ENCODE measurements around the gene USH1G. TPM values are rescaled to one million over a fixed set of nuclear protein-coding genes. Genes with fewer than 3 reads are reported as not detected.

USH1G gene
- total RNA-seq, 2 donors from 2014 or later = not detected

DNA sequence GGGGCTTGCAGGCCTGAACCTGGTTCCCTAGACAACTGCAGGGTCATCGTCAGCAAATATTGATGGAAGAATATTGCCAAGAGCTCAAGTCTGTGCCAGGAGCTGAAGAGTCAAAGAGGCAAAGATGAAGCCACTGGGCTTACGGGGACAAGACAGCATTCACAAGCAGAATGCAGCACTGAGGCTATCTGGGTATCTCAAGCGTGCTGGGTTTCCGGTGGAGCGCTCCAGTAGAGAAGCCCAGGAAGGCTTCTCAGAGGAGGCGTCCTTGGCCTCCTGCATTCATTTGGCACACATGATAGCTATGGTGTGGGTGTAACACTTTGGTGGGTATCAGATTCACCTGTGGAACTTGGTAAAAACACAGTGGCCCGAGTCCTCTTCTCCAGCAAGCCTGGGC is 32.5 kb downstream of the USH1G start:
- Mint-ChIP-seq H3K4me1 (no peaks in the 10 kb centered on the region), H3K9me3 (no peaks in the 10 kb centered on the region), H3K27ac (no peak overlapping the region), H3K36me3 (ENCODE audit: low read depth) (no peaks in the 10 kb centered on the region), H3K4me3 (no peak overlapping the region), H3K27me3 (peaks cover 26% of the 10 kb centered on the region)
- ATAC-seq (replicated peaks) = no peak

GRCh38 chr17:74888469-74888868 is 34.6 kb downstream of the USH1G start:
- no peaks in the 10 kb centered on the region for H3K9me3 Mint-ChIP-seq
- no peaks in the 10 kb centered on the region for H3K36me3 Mint-ChIP-seq (ENCODE audit: low read depth)
- ATAC-seq (replicated peaks) = no peak
- no peak overlapping the region for H3K27ac Mint-ChIP-seq
- no peak overlapping the region for H3K4me3 Mint-ChIP-seq
- no peaks in the 10 kb centered on the region for H3K4me1 Mint-ChIP-seq
- H3K27me3 Mint-ChIP-seq = peaks cover 21% of the 10 kb centered on the region

DNA sequence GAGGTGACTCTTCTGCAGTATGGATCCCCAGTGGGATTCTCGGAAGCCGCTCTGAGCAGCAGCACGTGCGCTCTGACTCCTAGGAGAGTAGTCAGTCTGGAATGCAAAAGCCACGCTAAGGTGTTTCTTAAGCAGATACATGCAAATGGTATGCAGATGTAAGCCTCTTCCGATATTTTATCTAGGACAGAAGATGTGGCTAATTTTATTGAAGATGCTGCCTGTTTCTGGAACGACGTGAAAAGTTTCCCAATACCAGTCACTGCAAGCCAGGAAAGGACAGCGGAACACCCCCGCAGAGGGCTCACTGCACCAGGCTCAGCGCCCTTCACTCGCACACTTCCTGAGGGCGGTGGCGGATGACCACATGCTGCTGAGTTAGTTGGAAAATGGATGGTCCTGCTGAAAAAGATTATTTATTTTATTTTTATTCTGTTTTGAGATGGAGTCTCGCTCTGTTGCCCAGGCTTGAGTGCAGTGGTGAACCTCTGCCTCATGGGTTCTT is 39.8 kb downstream of the USH1G start:
- H3K27ac Mint-ChIP-seq = no peak overlapping the region
- no peaks in the 10 kb centered on the region for H3K36me3 Mint-ChIP-seq (ENCODE audit: low read depth)
- no peaks in the 10 kb centered on the region for H3K9me3 Mint-ChIP-seq
- H3K27me3 Mint-ChIP-seq = peaks cover 21% of the 10 kb centered on the region
- no peak for ATAC-seq (replicated peaks)
- H3K4me3 Mint-ChIP-seq = no peak overlapping the region
- no peaks in the 10 kb centered on the region for H3K4me1 Mint-ChIP-seq

DNA sequence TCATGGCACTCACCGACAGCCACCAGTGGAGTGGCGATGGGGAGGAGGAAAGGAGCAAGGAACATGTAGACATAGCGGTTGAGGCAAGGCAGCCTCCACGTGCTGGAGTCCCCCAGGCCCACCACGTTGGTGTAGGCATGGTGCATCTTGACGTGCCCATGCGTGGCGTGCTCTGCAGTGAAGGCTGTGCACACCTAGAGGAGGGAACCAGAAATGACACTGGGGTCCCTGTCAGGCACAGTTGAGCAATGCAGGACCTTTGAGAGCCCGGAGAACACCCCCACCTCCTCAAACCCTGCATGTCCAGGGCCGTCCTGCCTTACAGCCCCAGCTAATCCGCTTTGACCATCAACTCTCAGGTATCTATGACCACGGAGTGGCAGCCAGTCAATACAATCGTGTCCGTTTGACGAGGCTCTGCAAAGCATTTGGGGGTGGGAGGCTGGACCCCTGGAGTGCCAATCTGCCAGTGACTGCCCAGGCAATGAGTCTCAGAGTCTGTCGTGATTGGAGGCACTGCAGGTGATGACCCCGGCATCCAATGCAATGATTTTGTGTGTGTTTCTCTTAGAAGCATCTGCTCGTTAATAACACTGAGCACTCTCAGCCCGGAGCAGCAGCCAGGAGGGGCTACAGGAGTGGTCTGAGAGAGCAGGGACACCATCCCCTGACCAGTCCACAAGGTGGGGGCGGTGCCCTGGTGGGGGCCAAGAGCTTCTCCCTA is 40.4 kb downstream of the USH1G start:
- peaks cover 21% of the 10 kb centered on the region for H3K27me3 Mint-ChIP-seq
- ATAC-seq (replicated peaks) = no peak
- H3K9me3 Mint-ChIP-seq = no peaks in the 10 kb centered on the region
- no peaks in the 10 kb centered on the region for H3K36me3 Mint-ChIP-seq (ENCODE audit: low read depth)
- no peak overlapping the region for H3K27ac Mint-ChIP-seq
- H3K4me3 Mint-ChIP-seq = no peak overlapping the region
- no peaks in the 10 kb centered on the region for H3K4me1 Mint-ChIP-seq

DNA sequence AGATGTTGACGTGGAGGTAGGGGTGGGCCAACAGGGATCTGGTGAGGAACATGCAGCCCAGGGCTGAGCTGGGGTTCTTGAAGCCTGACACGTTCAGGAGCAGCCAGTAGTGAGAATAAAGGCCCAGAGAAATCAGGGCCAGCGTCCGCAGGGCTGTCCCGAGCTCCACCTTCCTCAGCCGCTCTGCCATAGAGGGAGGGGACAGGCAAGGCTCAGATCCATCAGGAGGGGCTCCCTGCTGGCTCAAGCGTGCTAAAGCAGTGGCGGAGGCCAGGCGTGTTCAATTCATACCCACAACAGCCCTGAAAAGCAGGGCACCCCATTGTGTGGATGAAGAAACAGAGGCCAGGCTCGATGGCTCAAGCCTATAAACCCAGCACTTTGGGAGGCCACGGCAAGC is 42.0 kb downstream of the USH1G start:
- H3K36me3 Mint-ChIP-seq (ENCODE audit: low read depth) = no peaks in the 10 kb centered on the region
- H3K27me3 Mint-ChIP-seq = peaks cover 11% of the 10 kb centered on the region
- no peak for ATAC-seq (replicated peaks)
- H3K27ac Mint-ChIP-seq = no peak overlapping the region
- H3K4me3 Mint-ChIP-seq = no peak overlapping the region
- no peaks in the 10 kb centered on the region for H3K4me1 Mint-ChIP-seq
- H3K9me3 Mint-ChIP-seq = no peaks in the 10 kb centered on the region

GRCh38 chr17:74879308-74879707 is 43.7 kb downstream of the USH1G start:
- Mint-ChIP-seq H3K9me3 (no peaks in the 10 kb centered on the region), H3K27ac (no peak overlapping the region), H3K4me3 (no peak overlapping the region), H3K27me3 (peaks cover 3% of the 10 kb centered on the region), H3K36me3 (ENCODE audit: low read depth) (no peaks in the 10 kb centered on the region), H3K4me1 (no peaks in the 10 kb centered on the region)
- ATAC-seq (replicated peaks) = no peak

DNA sequence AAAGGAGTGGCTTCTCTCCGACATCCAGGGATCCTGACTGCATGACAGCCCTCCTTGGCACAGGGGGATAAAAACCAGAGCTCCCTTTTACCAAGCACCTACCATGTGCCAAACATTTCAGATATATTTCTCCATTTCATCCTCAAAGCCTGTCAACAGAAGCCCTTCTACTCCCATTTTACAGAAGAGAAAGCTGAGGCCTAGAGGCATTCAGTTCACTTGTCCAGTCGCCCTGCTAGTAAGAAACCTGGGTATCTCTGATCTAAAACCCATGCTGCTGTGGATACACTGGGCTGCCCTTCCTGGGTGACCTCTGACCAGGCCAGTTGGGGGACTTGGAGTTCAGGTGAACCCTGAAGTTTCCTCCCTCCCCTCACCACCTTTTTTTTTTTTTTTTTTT is 44.4 kb downstream of the USH1G start:
- Mint-ChIP-seq H3K27me3 (no peaks in the 10 kb centered on the region), H3K27ac (no peak overlapping the region), H3K4me3 (no peak overlapping the region), H3K9me3 (no peaks in the 10 kb centered on the region), H3K36me3 (ENCODE audit: low read depth) (no peaks in the 10 kb centered on the region), H3K4me1 (no peaks in the 10 kb centered on the region)
- no peak for ATAC-seq (replicated peaks)

GRCh38 chr17:74877592-74878548 is 45.2 kb downstream of the USH1G start:
- H3K27ac Mint-ChIP-seq = no peak overlapping the region
- peaks cover 6% of the 10 kb centered on the region for H3K36me3 Mint-ChIP-seq (ENCODE audit: low read depth)
- H3K27me3 Mint-ChIP-seq = no peaks in the 10 kb centered on the region
- no peaks in the 10 kb centered on the region for H3K4me1 Mint-ChIP-seq
- H3K9me3 Mint-ChIP-seq = no peaks in the 10 kb centered on the region
- H3K4me3 Mint-ChIP-seq = no peak overlapping the region
- no peak for ATAC-seq (replicated peaks)

- Mint-ChIP-seq H3K4me3 (no peak overlapping the region), H3K36me3 (ENCODE audit: low read depth) (peaks cover 17% of the 10 kb centered on the region), H3K9me3 (no peaks in the 10 kb centered on the region), H3K27ac (no peak overlapping the region), H3K4me1 (peaks cover 15% of the 10 kb centered on the region), H3K27me3 (no peaks in the 10 kb centered on the region)
- no peak for ATAC-seq (replicated peaks)
These were observed 47.0 kb downstream of the USH1G start for GRCh38 chr17:74875977-74876593.

DNA sequence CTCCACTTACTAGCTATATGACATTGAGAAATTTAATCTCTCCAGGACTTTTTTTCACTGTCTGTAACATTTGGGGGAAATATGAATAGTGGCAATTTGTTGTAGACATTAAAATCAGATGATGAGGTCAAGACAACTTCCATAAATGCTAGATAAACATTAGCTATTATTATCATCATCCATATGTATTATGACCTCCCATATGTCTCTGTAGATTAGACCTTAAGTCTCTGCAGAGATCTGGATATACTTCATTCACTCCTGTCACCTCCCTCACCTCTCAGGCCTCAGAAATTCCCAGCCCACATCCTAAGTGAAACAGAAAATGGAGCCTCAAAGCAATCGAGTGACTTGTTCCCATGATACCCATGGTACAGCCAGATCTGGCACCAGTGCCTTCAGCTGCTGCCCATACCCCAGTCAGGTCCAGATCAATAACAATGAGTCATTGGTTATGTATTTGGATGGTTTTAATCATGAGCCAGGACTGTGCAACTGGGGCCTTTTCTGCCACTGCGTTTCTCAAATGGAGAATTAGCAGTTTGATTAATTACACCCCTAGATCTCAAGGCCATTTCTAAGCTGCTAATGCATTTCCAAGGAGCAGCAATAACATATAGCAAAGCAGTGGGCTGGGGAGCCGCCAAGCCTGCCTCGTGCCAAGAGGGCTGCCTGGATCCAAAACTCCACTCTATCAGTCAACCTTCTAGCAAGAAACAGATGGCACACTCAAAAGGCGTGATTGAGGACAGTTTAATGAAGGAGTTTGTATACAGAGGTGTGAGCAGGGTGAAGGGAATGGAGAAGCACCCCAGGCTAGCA is 47.7 kb downstream of the USH1G start:
- no peak for ATAC-seq (replicated peaks)
- peak overlapping the region; percentile 91 for H3K4me3 Mint-ChIP-seq

DNA sequence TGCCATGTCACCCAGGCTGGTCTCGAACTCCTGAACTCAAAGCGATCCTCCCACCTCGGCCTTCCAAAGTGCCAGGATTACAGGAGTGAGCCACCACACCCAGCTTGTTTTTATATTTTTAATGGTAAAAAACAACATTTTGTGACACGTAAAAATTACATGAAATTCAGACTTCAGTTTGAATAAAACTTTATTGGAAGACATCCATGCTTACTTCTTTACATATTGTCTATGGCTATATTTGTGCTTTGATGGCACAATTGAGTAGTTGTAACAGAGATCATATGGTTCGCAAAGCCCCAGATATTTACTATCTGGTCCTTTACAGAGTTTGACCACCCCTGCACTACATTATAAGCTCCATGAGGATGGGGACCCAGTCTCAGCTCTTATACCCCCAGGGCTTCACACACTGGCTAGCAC is 48.4 kb downstream of the USH1G start:
- no peak for ATAC-seq (replicated peaks)
- no peaks in the 10 kb centered on the region for H3K27me3 Mint-ChIP-seq
- H3K9me3 Mint-ChIP-seq = no peaks in the 10 kb centered on the region
- H3K4me1 Mint-ChIP-seq = peaks cover 16% of the 10 kb centered on the region
- H3K4me3 Mint-ChIP-seq = peak overlapping the region; percentile 91
- H3K36me3 Mint-ChIP-seq (ENCODE audit: low read depth) = peaks cover 22% of the 10 kb centered on the region
- H3K27ac Mint-ChIP-seq = no peak overlapping the region

More for the DNA sequence above, 47.7 kb downstream of the USH1G start:
- Mint-ChIP-seq H3K9me3 (no peaks in the 10 kb centered on the region), H3K4me1 (peaks cover 16% of the 10 kb centered on the region), H3K27me3 (no peaks in the 10 kb centered on the region), H3K27ac (no peak overlapping the region), H3K36me3 (ENCODE audit: low read depth) (peaks cover 19% of the 10 kb centered on the region)

- H3K36me3 Mint-ChIP-seq (ENCODE audit: low read depth) = peaks cover 26% of the 10 kb centered on the region
- peak overlapping the region; percentile 88 for H3K27ac Mint-ChIP-seq
- no peaks in the 10 kb centered on the region for H3K9me3 Mint-ChIP-seq
- no peaks in the 10 kb centered on the region for H3K27me3 Mint-ChIP-seq
- H3K4me1 Mint-ChIP-seq = peaks cover 16% of the 10 kb centered on the region
- no peak for ATAC-seq (replicated peaks)
- peak overlapping the region; percentile 91 for H3K4me3 Mint-ChIP-seq
These were observed 49.0 kb downstream of the USH1G start for GRCh38 chr17:74873874-74874614.

Data from activated T-helper 17 cell treated with anti-CD3 and anti-CD28 coated beads, Interleukin-2, amount 50 U/mL, for 72 hours (primary cell).